Measurements from ENCODE around the gene MAPK8IP1. TPM values are rescaled to one million over a fixed set of nuclear protein-coding genes. Genes with fewer than 3 reads are reported as not detected.
"Not testable (repeated sequence)": the region's sequence is repeated elsewhere in the genome, so short reads cannot be mapped to it uniquely, and the experiment has no call there.

The MAPK8IP1 gene
- 6.6 and 8.5 TPM in 2 replicates for total RNA-seq (2014; rRNA removed; shearing (Covaris generic))

GRCh38 chr11:45885274-45885920 is at the start of gene MAPK8IP1:
TSS of gene MAPK8IP1 (plus strand) at chr11:45885651. CDS start at chr11:45885821, 170 bp downstream.
- DNase-seq (ENCODE audit: low read depth), result peak; percentile 39

- no peak for DNase-seq (ENCODE audit: low read depth)
Observed at GRCh38 chr11:45839204-45839603, 46.2 kb upstream of the MAPK8IP1 start.

- not testable (repeated sequence) for DNase-seq (ENCODE audit: low read depth)
Observed at GRCh38 chr11:45840251-45840650, 45.2 kb upstream of the MAPK8IP1 start.

- peak; percentile 83 for DNase-seq (ENCODE audit: low read depth)
Observed at GRCh38 chr11:45843158-45843924, 42.1 kb upstream of the MAPK8IP1 start.

- DNase-seq (ENCODE audit: low read depth), result no peak
Observed at GRCh38 chr11:45844822-45845578, 40.5 kb upstream of the MAPK8IP1 start.

GRCh38 chr11:45846174-45846675 is 39.2 kb upstream of the MAPK8IP1 start:
- DNase-seq (ENCODE audit: low read depth), result no peak

GRCh38 chr11:45846974-45847910 is 38.2 kb upstream of the MAPK8IP1 start, which contains the start of gene CRY2:
TSS of gene CRY2 (plus strand) at chr11:45847475. CDS start at chr11:45847491, 16 bp downstream.
- peak; percentile 98 for DNase-seq (ENCODE audit: low read depth)

- DNase-seq (ENCODE audit: low read depth), result peak; percentile 56
Observed at GRCh38 chr11:45847911-45848316, 37.5 kb upstream of the MAPK8IP1 start.

GRCh38 chr11:45848654-45849081 is 36.8 kb upstream of the MAPK8IP1 start:
- no peak for DNase-seq (ENCODE audit: low read depth)

GRCh38 chr11:45850446-45850845 is 35.0 kb upstream of the MAPK8IP1 start:
- DNase-seq (ENCODE audit: low read depth), result no peak

- no peak for DNase-seq (ENCODE audit: low read depth)
Observed at GRCh38 chr11:45851228-45851627, 34.2 kb upstream of the MAPK8IP1 start.

- DNase-seq (ENCODE audit: low read depth), result no peak
Observed at GRCh38 chr11:45852018-45852711, 33.3 kb upstream of the MAPK8IP1 start.

- no peak for DNase-seq (ENCODE audit: low read depth)
Observed at GRCh38 chr11:45852712-45853101, 32.7 kb upstream of the MAPK8IP1 start.

- DNase-seq (ENCODE audit: low read depth), result no peak
Observed at GRCh38 chr11:45853332-45854219, 31.9 kb upstream of the MAPK8IP1 start.

GRCh38 chr11:45855308-45855707 is 30.1 kb upstream of the MAPK8IP1 start:
- DNase-seq (ENCODE audit: low read depth), result no peak

GRCh38 chr11:45856044-45856468 is 29.4 kb upstream of the MAPK8IP1 start:
- DNase-seq (ENCODE audit: low read depth), result no peak

- DNase-seq (ENCODE audit: low read depth), result peak; percentile 87
Observed at GRCh38 chr11:45857961-45858474, 27.4 kb upstream of the MAPK8IP1 start.

GRCh38 chr11:45858751-45859398 is 26.6 kb upstream of the MAPK8IP1 start:
- no peak for DNase-seq (ENCODE audit: low read depth)
